A172 (cell line): ENCODE measurements around the gene IL12A. TPM values are rescaled to one million over a fixed set of nuclear protein-coding genes. Genes with fewer than 3 reads are reported as not detected.

Experiments
- DNase-seq: peaks from one replicate; pipeline ENCODE4 v3.0.0-alpha.2; 2015; ENCODE audit warnings: low spot score
- total RNA-seq: library from RNA; depleted of rRNA; stranded (reverse); fragments of >200 nt; shearing (Covaris generic); gene quantifications from 2 replicates; pipeline ENCODE4 v1.2.3, GENCODE V29; 2014

IL12A gene
- total RNA-seq, 1 experiment from 2014 or later: 9.1 TPM

DNA sequence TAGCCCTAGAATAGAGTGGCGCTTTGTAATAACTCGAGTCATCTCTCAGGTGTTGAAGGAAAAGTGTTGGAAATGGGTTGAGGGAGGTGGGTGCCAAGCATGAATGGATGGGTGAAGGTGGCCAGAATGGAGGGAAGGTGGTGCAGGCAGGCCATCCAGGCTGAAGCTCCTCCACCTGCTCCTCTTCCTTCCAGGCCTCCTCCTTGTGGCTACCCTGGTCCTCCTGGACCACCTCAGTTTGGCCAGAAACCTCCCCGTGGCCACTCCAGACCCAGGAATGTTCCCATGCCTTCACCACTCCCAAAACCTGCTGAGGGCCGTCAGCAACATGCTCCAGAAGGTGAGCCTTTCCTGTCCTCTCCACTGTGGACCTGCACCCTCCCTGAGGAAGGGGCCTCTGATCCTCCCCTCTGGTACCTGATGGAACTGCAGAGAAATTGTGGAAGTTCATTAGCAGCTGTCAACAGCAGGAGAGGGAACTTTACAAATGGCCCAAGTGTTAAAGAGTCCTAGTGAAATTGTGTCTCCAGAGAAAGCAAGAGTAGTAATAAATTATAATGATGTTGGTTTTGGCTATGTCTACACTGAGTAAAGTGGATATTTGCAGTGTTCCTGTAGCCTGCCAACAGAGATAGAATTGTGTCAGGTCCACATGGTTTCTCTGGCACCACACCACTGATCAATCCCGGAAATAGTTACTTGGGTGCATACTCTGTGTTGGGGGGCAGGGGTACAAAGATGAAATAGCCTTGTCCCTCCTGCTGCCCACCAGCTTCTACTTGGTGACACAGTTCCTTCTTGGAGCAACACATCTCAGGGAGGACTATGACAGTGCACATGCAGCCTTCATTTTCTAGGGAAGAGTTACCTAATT, 1.6 kb downstream of the IL12A start:
- DNase-seq: no peak

- DNase-seq: no peak
Observed at GRCh38 chr3:159991591-159991990, 3.0 kb downstream of the IL12A start.

- DNase-seq: no peak
Observed at GRCh38 chr3:159992589-159992988, 4.0 kb downstream of the IL12A start.

DNA sequence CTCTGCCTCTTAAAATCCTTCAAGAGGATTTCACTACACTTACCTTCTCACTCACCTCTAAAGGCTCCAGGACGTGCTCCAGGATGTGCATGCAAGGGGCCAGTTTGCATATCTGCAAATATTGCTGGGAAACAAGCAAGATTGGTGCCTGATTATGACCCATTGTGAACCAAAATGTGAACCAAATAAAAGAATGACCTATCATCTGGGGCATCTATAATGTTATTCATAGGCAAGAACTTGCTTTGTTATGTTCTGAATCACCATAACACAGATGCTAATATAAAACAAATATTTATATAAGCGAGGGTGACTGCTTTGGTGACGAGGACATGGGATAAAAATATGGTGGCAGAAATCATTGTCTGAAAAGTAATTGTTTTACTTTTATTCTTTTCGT, 5.5 kb downstream of the IL12A start:
- DNase-seq: no peak

- no peak for DNase-seq
Observed at GRCh38 chr3:159995091-159995490, 6.5 kb downstream of the IL12A start.

DNA sequence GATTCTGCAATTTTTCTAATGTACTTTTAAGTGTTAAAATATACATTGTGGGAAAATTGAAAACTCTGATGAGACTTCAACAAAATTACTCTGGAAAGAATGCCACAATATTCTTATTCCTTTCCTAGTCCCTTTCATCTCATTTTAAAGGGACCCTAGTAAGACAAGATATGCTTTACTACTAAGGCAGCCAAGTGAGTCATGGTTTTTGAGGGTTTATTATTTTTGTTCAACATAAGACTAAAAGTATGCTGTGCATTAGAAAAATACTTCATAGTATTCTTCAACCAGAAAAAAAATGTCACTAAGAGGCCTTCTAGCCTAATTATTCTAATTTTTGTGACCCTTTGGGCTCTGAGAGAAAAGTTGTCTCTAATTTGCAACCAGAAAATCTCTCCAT, 7.4 kb downstream of the IL12A start:
- no peak for DNase-seq

- no peak for DNase-seq
Observed at GRCh38 chr3:159996959-159997358, 8.3 kb downstream of the IL12A start.

- no peak for DNase-seq
Observed at GRCh38 chr3:160001148-160001760, 12.6 kb downstream of the IL12A start.

GRCh38 chr3:160001850-160002623, 13.4 kb downstream of the IL12A start:
- DNase-seq: no peak

GRCh38 chr3:160003520-160004128, 15.0 kb downstream of the IL12A start:
- DNase-seq: peak; percentile 71

- DNase-seq: no peak
Observed at GRCh38 chr3:160005004-160005403, 16.4 kb downstream of the IL12A start.

GRCh38 chr3:160006282-160007163, 17.9 kb downstream of the IL12A start:
- DNase-seq: peak; percentile 83

DNA sequence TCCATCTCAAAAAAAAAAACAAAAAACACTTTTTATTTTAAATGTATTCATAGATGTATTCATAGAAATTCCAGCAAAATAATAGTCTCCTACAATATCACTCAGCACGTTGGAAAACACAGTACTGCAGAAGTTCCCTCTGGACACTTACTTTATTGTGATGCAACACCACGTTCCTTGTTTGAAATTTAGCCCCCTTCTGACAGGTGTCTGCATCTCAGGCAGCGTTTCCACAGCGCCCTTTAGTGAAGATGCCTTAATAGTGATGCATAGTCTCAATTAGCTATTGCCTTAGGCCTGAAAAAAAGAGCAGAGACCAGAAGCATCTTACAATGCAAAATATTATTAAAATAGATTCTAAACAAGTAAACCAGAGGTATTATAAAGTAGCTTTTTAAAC, 20.3 kb downstream of the IL12A start:
- DNase-seq: no peak

GRCh38 chr3:160009525-160009924, 20.9 kb downstream of the IL12A start:
- no peak for DNase-seq

GRCh38 chr3:160010578-160010977, 21.9 kb downstream of the IL12A start:
- no peak for DNase-seq

- no peak for DNase-seq
Observed at GRCh38 chr3:160012108-160012507, 23.5 kb downstream of the IL12A start.

- peak; percentile 40 for DNase-seq
Observed at GRCh38 chr3:160016972-160017371, 28.3 kb downstream of the IL12A start.

DNA sequence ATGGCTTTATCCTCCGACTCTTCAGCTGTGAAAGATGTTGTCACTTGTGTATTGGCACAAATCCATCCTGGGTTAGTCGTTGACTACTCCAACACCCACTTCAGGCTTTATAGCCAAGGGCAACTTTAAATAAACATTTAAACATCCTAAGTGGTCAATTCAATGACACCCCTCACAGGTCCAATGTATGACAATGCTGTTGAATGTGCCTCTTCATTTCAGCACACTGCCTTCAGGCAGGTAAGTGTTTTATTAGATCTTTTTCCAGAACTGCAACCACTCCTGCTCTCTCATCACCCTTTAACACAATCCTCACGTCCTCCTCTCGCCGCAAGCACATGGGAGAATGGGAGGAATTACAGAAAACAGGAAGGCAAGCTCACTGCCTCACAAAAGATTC, 30.3 kb downstream of the IL12A start:
- DNase-seq: no peak

DNA sequence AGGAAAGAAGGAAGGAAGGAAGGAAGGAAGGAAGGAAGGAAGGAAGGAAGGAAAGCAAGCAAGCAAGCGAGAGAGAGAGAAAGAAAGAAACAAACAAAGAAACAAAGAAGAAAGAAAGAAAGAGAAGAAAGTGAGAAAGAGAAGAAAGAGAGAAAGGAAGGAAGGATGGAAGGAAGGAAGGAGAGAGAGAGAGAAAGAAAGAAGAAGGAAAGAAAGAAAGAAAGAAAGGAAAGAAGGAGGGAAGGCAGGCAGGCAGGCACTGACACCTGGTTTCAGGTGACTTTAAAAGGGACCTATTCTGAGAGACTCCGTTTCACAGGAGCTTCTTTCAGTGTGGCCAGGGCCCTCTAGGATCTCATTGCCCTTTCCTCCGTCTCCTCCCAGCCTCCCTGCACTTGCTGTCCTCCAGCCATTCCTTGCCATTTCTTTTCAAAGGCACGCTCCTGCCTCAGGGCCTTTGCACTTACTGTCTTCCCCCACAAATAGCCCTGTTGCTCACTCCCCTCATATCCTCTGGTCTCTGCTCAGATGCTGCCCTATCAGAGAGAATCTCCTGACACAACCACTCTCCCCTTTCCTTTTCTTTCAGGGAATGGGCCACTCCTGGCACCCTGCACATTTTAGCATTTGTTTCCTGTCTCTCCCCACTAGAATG, 31.5 kb downstream of the IL12A start:
- DNase-seq: no peak

DNA sequence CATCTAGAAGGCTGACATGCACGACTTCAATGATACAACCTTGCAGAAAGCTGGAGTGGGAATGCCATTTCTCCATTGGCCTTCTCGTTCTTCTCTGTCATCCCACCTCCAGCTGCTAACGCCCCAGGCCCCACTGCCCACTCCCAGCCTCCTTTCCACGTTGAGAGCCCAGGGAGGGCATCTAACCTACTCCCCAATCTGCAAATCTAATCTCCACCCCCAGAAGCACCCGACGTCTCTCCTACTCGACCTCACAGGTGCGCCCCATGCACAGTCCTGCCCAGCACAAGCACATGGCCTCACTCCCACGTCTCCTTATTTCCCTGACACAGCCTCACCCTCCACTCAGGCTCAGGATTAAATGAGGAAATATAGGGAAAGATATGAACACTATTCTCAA, 33.4 kb downstream of the IL12A start:
- DNase-seq: no peak

- no peak for DNase-seq
Observed at GRCh38 chr3:160023476-160023875, 34.8 kb downstream of the IL12A start.
